GM20431 (cell line): Measurements from ENCODE around the gene PGA3.
"Not testable (repeated sequence)": the region's sequence is repeated elsewhere in the genome, so short reads cannot be mapped to it uniquely, and the experiment has no call there.

Experiments used
- in situ Hi-C: fragments of 300-500 bp; cut with MseI, MboI; formaldehyde crosslinking; loops from one replicate; pipeline ENCODE4 v1.15.0; 2020; ENCODE audit warnings: low sequenced_read_pairs; ENCODE audit not compliant: unreplicated experiment

Gene PGA3

DNA sequence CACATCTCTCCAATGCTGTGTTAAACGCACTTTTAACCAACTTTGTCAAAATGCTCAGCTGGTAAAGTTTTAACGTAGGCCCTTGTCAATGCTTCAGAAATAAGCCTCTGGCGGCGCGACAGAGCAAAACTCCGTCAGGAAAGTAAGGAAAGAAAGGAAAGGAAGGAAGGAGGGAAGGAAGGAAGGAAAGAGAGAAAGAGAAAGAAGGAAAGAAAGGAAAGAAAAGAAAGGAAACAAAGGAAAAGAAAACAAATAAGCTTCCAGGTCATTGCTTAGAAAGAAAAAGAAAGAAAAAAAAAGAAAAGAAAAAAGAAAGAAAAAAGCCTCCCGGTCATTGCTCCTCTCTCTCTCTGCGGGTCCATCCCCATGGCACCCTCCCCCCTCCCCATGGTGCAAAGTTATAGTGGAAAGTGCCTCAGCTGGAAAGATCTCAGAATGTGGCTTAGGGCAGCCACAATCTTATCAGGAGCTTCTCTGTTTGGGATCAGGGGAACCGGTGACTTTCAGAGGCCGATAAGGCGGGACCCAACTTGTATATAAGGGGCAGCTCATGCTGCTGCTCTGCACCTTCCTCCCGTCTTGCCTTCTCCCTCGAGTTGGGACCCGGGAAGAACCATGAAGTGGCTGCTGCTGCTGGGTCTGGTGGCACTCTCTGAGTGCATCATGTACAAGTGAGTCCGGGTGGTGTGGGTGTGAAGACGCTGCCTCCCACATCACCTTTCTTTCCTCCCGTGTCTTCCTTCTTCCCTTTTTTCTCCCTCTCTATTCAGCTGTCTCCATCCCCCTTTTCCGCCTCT lies at the start of gene PGA3:
Gene PGA3, plus strand, starts transcription at position 566 of the 797 bp plus-strand sequence. Its CDS starts 50 bp downstream, at position 616.
- in situ Hi-C loops, result not testable (repeated sequence)

DNA sequence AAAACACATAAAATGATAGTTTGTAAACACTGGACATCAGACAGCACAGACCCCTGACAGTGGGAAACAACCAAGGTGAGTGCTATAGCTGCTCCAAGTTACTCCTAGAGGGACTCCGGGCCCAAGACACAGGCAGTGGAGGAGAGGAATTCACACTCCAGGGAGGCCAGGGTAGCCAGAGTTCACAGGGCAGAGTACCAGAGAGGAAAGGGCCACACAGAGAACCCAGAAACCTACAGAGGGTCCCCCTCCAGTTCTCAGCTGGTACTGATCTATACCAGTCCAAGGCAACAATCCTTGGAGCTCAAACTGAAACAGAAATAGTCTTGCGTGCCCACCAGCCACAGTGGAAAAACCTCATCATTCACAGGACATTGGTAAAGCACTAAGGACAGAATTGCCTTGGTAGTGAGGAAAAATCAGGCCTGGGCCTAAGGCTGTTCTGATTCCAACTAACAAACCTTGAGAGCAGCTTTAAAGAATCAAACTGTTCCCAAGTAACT lies 49.7 kb upstream of the PGA3 start:
- in situ Hi-C loops, result no loop called here

DNA sequence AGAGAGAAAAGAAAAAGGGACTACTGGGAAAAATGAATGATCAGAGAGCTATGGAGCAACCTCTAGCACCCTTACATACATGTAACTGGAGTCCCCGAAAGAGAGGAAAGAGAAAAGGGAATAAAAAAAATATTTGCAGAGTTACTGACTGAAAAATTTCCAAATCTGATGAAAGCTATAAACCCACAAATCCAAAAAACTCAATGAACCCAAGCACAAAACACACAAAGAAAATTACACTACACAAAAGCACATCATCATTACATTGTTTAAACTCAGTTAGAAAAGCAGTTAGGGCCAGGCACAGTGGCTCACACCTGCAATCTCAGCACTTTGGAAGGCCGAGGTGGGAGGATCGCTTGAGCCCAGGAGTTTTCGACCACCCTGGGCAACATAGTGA lies 48.8 kb upstream of the PGA3 start:
- in situ Hi-C loops, result no loop called here

DNA sequence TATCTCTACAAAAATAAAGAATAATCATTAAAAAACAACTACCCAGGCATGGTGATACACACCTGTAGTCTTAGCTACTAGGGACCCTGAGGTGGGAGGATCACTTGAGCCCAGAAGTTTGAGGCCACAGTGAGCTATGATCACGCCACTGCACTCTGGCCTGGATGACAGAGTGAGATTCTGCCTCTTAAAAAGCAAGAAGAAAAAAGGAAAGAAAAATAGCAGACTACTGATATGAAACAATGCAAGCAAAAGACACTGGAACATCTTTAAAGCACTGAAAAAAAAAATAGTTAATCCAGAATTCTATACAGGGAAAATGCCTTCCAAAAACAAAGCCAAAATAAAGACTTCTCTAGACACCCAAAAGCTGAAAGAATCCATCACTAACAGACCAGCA lies 48.0 kb upstream of the PGA3 start:
- in situ Hi-C loops, result no loop called here

DNA sequence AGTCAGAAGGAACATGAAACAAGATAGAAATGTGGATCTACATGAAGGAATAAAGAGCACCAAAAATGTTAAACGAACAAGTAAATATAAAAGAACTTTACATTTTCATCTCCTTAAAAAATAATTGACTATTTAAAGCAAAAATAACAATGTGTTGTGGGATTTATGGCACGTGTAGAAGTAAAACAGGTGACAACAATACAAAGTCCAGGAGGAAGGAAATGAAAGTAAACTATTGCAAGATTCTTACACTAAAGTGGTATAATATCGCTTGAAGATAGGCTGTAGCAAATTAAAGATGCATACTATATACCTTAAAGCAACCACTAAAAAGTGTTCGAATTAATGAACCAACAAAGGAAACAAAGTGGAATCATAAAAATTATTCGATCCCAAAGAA lies 47.6 kb upstream of the PGA3 start:
- in situ Hi-C loops, result no loop called here

DNA sequence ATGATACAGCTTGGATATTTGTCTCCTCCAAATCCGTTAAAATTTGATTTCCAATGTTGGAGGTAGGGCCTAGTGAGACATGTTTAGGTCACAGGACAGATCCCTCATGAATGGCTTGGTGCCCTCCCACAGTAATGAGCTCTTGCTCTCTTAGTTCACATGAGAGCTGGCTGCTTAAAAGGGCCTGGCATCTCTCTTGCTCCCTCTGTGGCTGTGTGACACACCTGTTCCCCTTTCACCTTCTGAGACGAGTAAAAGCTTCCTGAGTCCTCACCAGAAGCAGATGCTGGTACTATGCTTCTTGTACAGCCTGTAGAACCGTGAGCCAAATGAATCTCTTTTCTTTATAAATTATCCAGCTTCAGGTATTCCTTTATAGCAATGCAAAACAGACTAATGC lies 45.6 kb upstream of the PGA3 start:
- in situ Hi-C loops, result no loop called here

DNA sequence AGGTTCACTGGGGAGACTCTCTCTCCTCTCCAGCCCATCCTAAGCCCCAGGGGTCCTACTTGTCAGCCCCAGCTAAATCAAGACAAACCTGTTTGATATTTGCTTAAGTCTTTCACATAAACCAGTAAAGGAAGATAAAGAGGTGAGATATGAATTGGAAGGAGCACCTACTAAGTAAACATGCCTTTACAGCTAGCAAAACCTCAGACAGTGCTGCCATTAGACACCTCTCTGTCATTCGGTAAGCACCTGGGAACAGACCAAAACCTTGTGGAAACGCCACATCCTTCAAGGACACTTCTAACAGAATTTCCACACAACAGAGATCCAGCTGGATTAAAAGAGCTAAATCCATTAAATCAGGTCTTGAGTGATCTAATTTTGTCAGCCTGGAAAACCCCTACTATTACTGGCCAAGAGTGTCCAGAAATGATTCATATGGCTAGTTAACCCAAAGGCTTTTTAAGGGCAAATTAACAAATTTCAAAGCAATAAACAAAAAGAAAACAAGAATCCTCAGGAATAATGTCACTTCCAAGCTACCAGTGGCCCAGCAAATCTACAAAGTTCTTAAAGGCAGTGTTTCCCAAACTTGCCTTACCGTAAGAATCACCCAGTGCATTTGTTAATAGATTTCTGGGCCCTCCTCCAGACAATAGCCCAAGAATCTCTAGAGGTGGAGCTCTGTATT lies 44.5 kb upstream of the PGA3 start:
- in situ Hi-C loops, result no loop called here

DNA sequence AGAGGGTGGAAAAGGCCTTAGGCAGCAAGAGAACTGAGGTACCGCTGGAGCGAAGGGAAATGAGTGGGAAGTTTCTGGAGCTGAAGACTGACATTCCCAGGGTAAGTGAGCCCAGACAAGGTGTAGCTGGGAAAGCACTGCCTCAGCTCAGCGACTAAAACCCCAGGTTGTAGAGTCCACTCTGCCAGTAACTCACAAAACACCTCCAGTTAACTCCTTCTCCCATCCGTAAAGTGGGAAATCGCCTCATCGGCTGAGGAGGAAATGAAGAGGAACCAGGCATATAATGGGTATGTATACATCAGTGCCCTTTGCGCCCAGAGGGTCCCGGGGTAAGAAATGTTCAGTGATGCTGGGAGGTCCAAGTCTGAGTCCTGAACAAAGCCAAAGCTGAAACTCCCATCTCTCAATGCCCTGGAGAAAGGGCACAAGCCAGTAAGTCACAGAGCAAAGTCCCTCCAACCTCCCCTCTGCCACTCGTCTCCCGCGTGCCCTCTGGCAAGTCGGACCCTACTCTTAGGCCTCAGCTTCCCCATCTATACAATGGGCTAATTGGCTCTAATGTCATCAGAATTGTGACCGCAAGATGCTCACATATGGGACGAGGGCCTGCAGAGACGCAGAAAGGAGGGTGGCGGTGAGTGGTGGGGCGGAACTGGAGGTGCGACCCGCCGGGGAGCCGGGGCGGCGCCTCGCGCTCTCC lies 42.7 kb upstream of the PGA3 start:
- in situ Hi-C loops, result no loop called here

DNA sequence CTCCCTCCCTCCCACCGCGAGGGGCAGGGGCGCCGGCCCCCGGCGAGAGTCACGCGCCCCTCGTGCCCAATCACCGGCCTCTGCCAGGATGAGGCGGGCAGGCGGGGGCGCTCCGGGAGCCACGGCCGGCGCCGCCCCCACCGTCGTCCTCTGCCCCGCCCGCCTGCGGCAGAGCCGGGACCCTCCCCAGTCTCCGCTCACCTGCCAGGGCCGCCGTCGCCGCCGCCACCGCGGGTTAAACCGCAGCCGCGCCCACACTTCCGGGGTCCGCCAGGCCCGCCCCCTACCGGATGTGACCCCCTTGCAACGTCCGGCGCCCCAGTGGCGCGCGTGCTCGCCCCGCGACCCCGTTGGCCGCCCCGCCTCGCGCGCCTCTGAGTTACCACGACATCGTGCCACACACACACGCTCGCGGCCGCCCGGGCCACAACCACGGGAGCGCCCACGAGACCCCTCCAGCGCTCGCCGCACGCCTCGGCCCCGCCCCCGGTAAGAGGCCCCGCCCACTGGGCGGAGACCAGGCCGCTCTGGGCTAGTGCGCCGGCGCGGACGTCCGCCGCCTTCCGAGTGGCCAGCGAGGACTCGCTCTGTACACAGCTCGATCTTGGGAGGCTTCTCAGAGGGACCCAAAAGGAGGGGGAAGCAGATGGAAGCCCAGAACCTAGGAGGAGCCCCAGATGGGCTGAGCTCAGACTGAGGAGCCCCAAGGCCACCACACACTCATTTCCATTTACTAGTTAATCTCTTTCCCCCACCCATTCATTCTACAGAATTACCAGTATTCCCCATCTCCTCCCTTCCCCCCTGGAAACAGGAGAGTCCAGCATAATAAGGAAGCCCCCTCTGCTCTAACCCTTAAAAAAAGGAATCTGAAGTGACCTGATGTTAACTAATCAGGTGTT lies 41.9 kb upstream of the PGA3 start, which contains the start of gene VPS37C:
Gene VPS37C, minus strand, starts transcription at position 237 of the 902 bp plus-strand sequence. CDS start 22,597 bp downstream, outside the sequence.
- in situ Hi-C loops, result no loop called here

DNA sequence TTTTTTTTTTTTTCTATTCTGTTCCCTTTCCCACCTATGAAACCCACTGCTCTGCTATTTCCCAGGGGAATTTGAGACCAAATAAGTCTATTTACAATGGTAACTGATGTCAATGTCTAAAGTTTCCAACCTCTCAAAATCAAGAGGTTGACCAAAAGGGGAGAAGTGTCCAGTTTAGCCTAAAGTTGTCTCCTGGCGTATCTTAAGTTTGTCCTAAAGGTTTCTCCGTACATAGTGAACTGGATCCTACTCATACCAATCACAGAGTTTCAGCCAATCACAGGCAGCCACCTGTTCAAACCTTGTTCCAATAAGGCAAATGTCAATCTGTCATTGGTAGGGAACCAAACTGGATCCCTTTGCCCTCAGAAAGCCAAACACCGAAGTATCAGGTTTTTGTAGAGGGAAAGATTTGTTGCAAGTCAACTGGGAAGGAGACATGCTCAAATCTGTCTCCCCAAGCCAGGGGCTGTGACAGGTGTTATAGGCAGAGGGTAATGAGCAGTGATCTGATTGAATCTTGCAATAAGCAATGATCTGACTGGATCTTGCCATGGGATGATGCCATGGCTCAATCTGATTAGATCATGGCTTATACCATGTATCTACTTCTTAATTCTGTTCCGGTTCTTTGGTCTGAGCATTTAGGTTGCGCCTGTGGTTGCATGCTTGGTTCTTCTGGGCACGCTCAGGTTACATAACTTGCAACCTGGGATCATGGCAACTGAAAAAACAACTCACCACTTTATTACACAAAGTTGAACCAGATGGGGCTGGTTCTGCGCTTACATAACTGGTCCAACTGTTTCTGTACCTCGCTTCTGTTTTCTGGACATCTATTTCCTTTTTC lies 41.0 kb upstream of the PGA3 start:
- in situ Hi-C loops, result no loop called here

DNA sequence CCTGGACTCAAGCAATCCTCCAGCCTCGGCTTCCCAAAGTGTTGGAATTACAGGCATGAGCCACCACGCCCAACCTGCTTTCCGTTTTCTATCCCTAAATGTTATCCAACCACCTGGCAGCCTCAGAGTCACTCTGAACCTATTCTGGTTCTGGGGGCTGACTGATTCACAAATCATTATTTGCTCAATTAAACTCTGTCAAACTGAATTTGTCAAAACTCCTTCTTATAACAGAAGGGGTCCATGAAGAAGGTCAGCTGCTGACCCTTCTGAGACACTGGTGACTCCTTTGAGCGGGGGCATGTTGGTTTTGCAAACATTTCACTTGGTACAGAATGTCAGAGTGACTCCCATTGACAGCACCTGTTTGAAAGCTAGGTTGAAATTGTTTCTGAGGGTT lies 40.3 kb upstream of the PGA3 start:
- in situ Hi-C loops, result no loop called here

DNA sequence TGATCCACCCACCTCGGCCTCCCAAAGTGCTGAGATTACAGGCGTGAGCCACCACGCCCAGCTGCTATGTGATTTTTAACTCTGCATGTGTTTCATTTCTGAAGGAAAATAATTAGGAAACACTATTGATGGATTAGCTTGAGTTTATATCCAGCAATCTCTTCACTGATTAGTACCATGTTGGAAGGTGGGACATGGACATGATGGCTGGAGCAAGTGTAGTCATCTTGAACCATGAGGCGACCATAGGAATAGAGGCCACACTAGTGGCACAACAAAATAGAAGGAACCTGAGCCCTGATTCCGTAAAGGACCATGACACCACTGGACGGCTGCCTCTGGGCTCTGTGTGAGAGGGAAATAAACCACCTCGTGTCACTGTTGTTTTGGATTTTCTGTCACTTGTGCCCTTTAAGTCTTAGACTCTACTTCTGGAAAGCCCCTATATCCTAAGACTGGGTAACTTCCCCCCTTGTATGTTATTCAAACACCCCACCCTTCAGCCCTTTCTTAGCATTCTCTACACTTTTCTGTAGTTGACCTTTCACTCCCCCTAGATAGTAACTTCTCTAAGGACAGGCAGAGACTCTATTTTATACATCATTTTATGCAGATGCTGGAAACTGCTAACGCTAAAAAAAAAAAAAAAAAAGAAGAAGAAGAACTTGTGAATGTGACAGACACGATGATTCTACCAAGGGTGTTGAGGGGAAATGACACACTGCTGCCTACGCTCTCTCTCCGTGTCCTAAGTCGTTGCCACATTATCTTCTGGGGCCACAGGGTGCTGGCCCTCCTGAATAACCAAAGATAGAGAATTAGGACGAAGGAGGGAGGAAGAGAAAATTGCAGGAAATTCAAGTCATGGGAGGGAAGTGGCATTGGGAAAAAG lies 39.4 kb upstream of the PGA3 start:
- in situ Hi-C loops, result no loop called here

DNA sequence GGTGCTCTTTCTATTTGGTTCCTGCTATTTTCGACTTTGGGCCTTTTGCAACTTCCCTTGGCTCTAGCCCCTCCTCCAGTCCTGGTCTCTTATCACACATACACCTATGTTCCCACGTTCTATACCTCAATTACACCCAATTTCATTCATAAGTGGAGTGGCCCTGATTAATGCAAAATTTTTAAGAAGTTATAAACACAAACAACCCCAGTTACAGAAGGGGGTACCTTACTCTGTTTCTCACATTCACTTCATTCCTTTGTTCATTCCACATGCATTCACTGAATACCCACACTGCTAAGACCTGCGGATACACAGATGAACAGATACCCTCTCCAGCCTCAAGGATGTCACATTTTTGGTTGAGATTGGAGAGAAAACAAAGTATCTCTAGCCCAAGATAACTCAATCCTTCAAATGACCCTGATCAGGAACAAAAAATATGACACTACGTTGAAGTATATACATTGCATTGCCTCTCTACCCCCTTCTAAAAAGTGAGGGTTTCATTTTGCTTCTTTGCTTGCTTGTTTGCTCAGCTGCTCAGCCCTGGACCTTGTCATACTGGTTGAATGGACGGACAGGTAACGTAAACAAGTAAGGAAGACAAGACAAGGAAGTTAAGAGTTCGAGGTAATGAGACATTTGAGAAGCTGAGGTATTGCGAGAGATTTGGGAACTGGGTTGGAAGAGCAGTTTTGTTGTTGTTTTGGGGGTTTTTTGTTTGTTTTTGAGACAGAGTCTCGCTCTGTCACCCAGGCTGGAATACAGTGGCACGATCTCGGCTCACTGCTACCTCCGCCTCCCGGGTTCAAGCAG lies 38.5 kb upstream of the PGA3 start:
- in situ Hi-C loops, result no loop called here

DNA sequence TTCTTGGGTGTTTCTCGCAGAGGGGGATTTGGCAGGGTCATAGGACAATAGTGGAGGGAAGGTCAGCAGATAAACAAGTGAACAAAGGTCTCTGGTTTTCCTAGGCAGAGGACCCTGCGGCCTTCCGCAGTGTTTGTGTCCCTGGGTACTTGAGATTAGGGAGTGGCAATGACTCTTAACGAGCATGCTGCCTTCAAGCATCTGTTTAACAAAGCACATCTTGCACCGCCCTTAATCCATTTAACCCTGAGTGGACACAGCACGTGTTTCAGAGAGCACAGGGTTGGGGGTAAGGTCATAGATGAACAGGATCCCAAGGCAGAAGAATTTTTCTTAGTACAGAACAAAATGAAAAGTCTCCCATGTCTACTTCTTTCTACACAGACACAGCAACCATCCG lies 37.5 kb upstream of the PGA3 start:
- in situ Hi-C loops, result not testable (repeated sequence)

DNA sequence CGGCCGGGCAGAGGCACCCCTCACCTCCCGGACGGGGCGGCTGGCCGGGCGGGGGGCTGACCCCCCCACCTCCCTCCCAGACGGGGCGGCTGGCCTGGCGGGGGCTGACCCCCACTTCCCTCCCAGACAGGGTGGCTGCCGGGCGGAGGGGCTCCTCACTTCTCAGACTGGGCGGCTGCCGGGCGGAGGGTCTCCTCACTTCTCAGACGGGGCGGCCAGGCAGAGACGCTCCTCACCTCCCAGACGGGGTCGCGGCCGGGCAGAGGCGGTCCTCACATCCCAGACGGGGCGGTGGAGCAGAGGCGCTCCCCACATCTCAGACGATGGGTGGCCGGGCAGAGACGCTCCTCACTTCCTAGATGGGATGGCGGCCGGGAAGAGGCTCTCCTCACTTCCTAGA lies 37.0 kb upstream of the PGA3 start:
- in situ Hi-C loops, result not testable (repeated sequence)

DNA sequence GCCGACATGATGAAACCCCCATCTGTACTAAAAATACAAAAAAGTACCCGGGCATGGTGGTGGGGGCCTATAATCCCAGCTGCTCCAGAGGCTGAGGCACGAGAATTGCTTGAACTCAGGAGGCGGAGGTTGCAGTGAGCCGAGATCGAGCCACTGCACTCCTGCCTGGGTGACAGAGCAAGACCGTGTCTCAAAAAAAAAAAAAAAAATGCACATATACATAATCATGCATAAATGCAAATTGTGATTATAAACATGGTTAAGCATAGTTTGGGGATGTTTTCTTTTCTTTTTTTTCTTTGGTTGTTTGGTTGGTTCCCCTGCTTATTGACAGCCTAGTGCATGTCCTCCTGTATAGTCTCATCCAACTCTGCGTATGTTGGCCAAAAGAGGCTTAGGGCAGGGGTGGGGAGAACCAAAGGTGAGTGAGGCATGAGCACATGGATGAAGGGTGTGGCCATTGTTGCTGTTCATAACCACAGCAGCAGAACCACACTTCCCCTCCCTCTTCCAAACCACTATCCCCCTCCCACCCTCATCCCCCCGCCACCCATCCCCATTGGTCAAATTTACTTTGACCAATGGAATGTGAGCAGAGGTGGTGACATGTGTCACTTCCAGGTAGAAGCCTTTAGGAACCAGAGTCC lies 35.1 kb upstream of the PGA3 start:
- in situ Hi-C loops, result no loop called here

DNA sequence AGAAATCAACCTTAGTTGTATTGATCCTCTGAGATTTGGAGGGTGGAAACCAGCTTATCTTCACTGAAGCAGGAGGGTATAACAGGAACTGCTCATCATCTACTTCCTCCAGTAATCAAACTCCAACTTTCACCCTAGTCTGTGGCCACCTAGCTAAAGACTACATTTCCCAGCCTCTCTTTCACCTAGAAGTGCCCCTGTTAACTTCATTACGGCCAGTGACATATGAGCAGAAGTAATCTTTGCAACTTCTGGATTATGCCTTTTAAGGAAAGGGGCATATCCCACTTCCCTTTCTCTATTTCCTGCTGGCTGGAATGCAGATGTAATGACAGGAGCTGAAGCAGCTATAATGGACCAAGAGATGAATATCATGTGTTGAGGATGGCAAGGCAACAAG lies 34.5 kb upstream of the PGA3 start:
- in situ Hi-C loops, result no loop called here
